Measurements from ENCODE around the gene BICC1. TPM values are rescaled to one million over a fixed set of nuclear protein-coding genes. Genes with fewer than 3 reads are reported as not detected.
A peak's percentile ranks its signal among the peaks of the same experiment; 100 is the strongest.

BICC1 gene
- total and polyA plus RNA-seq, 2 experiments from 2014 or later: 5.8 to 20.4 TPM

DNA sequence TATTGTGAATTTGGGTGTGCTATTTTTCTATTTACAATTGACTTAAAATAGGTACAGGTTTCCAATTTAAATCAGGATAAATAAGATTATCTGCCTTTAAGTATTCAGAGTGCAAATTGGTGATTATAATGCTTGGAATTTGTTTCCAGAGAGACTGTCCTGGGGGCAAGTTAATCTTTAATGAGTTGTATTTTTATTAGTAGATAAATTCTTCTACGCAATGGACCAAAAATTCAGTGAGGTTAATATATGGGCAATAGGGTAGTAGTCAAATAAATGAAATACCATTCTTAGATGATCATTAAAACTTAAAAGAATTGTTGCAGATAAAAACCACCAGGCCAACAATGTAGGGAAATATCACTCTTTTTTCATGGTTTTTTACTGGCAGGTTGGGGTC, 3.4 kb downstream of the BICC1 start:
- Histone ChIP-seq H3K4me3 (no peak overlapping the region), H3K4me2 (peak overlapping the region; percentile 91), H3K9me3 (ENCODE audit: low read depth) (no peaks in the 10 kb centered on the region), H2AFZ (no peak overlapping the region), H3K27me3 (no peaks in the 10 kb centered on the region), H3K4me1 (ENCODE audit: insufficient read depth) (peaks cover 9% of the 10 kb centered on the region), H3K36me3 (replicated peaks; ENCODE audit: insufficient read depth, low read depth) (no peaks in the 10 kb centered on the region), H3K79me2 (peaks cover 68% of the 10 kb centered on the region), H4K20me1 (ENCODE audit: insufficient read depth, poor library complexity, severe bottlenecking) (peaks cover 2% of the 10 kb centered on the region), H3K9me2 (replicated peaks; ENCODE audit: insufficient read depth) (no peaks in the 10 kb centered on the region), H3K27ac (no peak overlapping the region)
- TF ChIP-seq, protein P1, sequence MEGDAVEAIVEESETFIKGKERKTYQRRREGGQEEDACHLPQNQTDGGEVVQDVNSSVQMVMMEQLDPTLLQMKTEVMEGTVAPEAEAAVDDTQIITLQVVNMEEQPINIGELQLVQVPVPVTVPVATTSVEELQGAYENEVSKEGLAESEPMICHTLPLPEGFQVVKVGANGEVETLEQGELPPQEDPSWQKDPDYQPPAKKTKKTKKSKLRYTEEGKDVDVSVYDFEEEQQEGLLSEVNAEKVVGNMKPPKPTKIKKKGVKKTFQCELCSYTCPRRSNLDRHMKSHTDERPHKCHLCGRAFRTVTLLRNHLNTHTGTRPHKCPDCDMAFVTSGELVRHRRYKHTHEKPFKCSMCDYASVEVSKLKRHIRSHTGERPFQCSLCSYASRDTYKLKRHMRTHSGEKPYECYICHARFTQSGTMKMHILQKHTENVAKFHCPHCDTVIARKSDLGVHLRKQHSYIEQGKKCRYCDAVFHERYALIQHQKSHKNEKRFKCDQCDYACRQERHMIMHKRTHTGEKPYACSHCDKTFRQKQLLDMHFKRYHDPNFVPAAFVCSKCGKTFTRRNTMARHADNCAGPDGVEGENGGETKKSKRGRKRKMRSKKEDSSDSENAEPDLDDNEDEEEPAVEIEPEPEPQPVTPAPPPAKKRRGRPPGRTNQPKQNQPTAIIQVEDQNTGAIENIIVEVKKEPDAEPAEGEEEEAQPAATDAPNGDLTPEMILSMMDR (IDR thresholded peaks at IDR 0.05; ENCODE audit: poor library complexity): no peak
- no peak for TF ChIP-seq EZH2phosphoT487 (IDR thresholded peaks at IDR 0.05; ENCODE audit: low read depth, severe bottlenecking, unreplicated experiment)
- no peak for TF ChIP-seq EZH2 (IDR thresholded peaks at IDR 0.05; ENCODE audit: borderline replicate concordance)
- no peak for DNase-seq (ENCODE audit: low spot score)
- 46% methylated on average over 1 of the region's 1 CpG for WGBS (ENCODE audit: low lambda C conversion rate, missing lambda C conversion rate)

GRCh38 chr10:58516671-58517070, 4.0 kb downstream of the BICC1 start:
- H4K20me1 ChIP-seq (ENCODE audit: insufficient read depth, poor library complexity, severe bottlenecking): peaks cover 2% of the 10 kb centered on the region
- no peak overlapping the region for H2AFZ ChIP-seq
- peaks cover 72% of the 10 kb centered on the region for H3K79me2 ChIP-seq
- H3K4me2 ChIP-seq: peak overlapping the region; percentile 91
- H3K4me1 ChIP-seq (ENCODE audit: insufficient read depth): peaks cover 9% of the 10 kb centered on the region
- H3K9me3 ChIP-seq (ENCODE audit: low read depth): no peaks in the 10 kb centered on the region
- H3K27me3 ChIP-seq: no peaks in the 10 kb centered on the region
- no peak overlapping the region for H3K27ac ChIP-seq
- DNase-seq (ENCODE audit: low spot score): no peak
- H3K36me3 ChIP-seq (replicated peaks; ENCODE audit: insufficient read depth, low read depth): no peaks in the 10 kb centered on the region
- TF ChIP-seq EZH2phosphoT487 (IDR thresholded peaks at IDR 0.05; ENCODE audit: low read depth, severe bottlenecking, unreplicated experiment): no peak
- TF ChIP-seq, protein P1 (IDR thresholded peaks at IDR 0.05; ENCODE audit: poor library complexity): no peak
- TF ChIP-seq EZH2 (IDR thresholded peaks at IDR 0.05; ENCODE audit: borderline replicate concordance): no peak
- H3K4me3 ChIP-seq: no peak overlapping the region
- H3K9me2 ChIP-seq (replicated peaks; ENCODE audit: insufficient read depth): no peaks in the 10 kb centered on the region

GRCh38 chr10:58517081-58517480, 4.4 kb downstream of the BICC1 start:
- Histone ChIP-seq H3K79me2 (peaks cover 76% of the 10 kb centered on the region), H3K27me3 (no peaks in the 10 kb centered on the region), H4K20me1 (ENCODE audit: insufficient read depth, poor library complexity, severe bottlenecking) (peaks cover 2% of the 10 kb centered on the region), H2AFZ (no peak overlapping the region), H3K4me2 (no peak overlapping the region), H3K4me1 (ENCODE audit: insufficient read depth) (peaks cover 9% of the 10 kb centered on the region), H3K36me3 (replicated peaks; ENCODE audit: insufficient read depth, low read depth) (no peaks in the 10 kb centered on the region), H3K9me2 (replicated peaks; ENCODE audit: insufficient read depth) (no peaks in the 10 kb centered on the region), H3K4me3 (no peak overlapping the region), H3K9me3 (ENCODE audit: low read depth) (no peaks in the 10 kb centered on the region), H3K27ac (no peak overlapping the region)
- DNase-seq (ENCODE audit: low spot score): no peak
- 84% methylated on average over 1 of the region's 1 CpG for WGBS (ENCODE audit: low lambda C conversion rate, missing lambda C conversion rate)
- TF ChIP-seq EZH2 (IDR thresholded peaks at IDR 0.05; ENCODE audit: borderline replicate concordance): no peak
- no peak for TF ChIP-seq EZH2phosphoT487 (IDR thresholded peaks at IDR 0.05; ENCODE audit: low read depth, severe bottlenecking, unreplicated experiment)
- TF ChIP-seq, protein P1 (IDR thresholded peaks at IDR 0.05; ENCODE audit: poor library complexity): peak; percentile 13
